Measurements from ENCODE around the gene PKD2L1. TPM values are rescaled to one million over a fixed set of nuclear protein-coding genes. Genes with fewer than 3 reads are reported as not detected.
A peak's percentile ranks its signal among the peaks of the same experiment; 100 is the strongest.

The PKD2L1 gene
- total and polyA plus RNA-seq, 9 of the 15 experiments (the other 6 are each of a cell fraction or from before 2014, with no cell fraction given): not detected

GRCh38 chr10:100303724-100304319, 26.2 kb downstream of the PKD2L1 start:
- no peak overlapping the region for H3K4me3 ChIP-seq
- WGBS (ENCODE audit: insufficient coverage, low coverage, missing lambda C conversion rate): 5% methylated on average over 7 of the region's 7 CpGs
- H3K79me2 ChIP-seq (ENCODE audit: control insufficient read depth, insufficient read depth, low read length): no peaks in the 10 kb centered on the region
- no peak overlapping the region for H2AFZ ChIP-seq (ENCODE audit: low read depth, low read length)
- ATAC-seq (peak; percentile 64; the same call in 2 of the 3 replicates), DNase-seq (ENCODE audit: extremely low read depth in 1 of 4, low spot score in 3 of 4) (peak; percentile 23 to 36 (median 31)), FAIRE-seq (peak; percentile 86)
- H3K4me2 ChIP-seq (ENCODE audit: insufficient read depth, low read length): no peak overlapping the region
- H3K9me1 ChIP-seq (ENCODE audit: control insufficient read depth, insufficient read depth, low read length): no peaks in the 10 kb centered on the region
- no peaks in the 10 kb centered on the region; a peak in 1 of 5 replicates for H3K4me1 ChIP-seq (replicated peaks in 1 of 2; ENCODE audit: control insufficient read depth in 2 of 2, insufficient read depth in 2 of 2, low read length in 2 of 2)
- no TSS peak for BruUV-seq (replicated peaks)
- CTCF ChIA-PET (ENCODE audit: low intra/inter-chr PET ratio): interaction anchor here (0.8 to 3.9 kb wide), 4 partner anchors 32 to 215 kb away, joined by 3 to 38 read pairs (median 6); no protein-coding TSS in a partner anchor
- H3K36me3 ChIP-seq (ENCODE audit: control insufficient read depth, insufficient read depth, low read length): no peaks in the 10 kb centered on the region
- in situ Hi-C loops (cut with MboI) (no loop called here), intact Hi-C loops (cut with micrococcal nuclease) (loop anchor here (1.0 kb wide), 1 partner anchor 129 kb away; no protein-coding TSS in a partner anchor)
- H3K27me3 ChIP-seq (ENCODE audit: control insufficient read depth in 2 of 2, insufficient read depth in 2 of 2, low read length in 2 of 2): peaks cover 9 to 14% of the 10 kb centered on the region in 2 experiments; a peak in 4 of 5 replicates
- no peaks in the 10 kb centered on the region for H4K20me1 ChIP-seq (replicated peaks; ENCODE audit: control insufficient read depth, insufficient read depth, low read length)
- H3K9me3 ChIP-seq (replicated peaks; ENCODE audit: control insufficient read depth, insufficient read depth, low read depth, low read length): no peaks in the 10 kb centered on the region
- H3K27ac ChIP-seq (ENCODE audit: extremely low read depth, low read depth, low read length): no peak overlapping the region
- H3K9ac ChIP-seq (ENCODE audit: insufficient read depth in 1 of 2, low read depth in 2 of 2, low read length in 2 of 2): no peak overlapping the region
- POLR2A ChIA-PET: interaction anchor here (0.7 to 0.9 kb wide), 2 partner anchors 12 to 124 kb away, joined by 3 read pairs; no protein-coding TSS in a partner anchor
- TF ChIP-seq, protein P1, sequence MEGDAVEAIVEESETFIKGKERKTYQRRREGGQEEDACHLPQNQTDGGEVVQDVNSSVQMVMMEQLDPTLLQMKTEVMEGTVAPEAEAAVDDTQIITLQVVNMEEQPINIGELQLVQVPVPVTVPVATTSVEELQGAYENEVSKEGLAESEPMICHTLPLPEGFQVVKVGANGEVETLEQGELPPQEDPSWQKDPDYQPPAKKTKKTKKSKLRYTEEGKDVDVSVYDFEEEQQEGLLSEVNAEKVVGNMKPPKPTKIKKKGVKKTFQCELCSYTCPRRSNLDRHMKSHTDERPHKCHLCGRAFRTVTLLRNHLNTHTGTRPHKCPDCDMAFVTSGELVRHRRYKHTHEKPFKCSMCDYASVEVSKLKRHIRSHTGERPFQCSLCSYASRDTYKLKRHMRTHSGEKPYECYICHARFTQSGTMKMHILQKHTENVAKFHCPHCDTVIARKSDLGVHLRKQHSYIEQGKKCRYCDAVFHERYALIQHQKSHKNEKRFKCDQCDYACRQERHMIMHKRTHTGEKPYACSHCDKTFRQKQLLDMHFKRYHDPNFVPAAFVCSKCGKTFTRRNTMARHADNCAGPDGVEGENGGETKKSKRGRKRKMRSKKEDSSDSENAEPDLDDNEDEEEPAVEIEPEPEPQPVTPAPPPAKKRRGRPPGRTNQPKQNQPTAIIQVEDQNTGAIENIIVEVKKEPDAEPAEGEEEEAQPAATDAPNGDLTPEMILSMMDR (IDR thresholded peaks at IDR 0.05 in 2 of 3, conservative IDR thresholded peaks at IDR 0.05 in 1 of 3; ENCODE audit: insufficient read depth in 2 of 3, low read depth in 1 of 3, low read length in 3 of 3): peak; percentile 56 to 70 (median 65); a peak in 5 of 6 replicates
- TF ChIP-seq ZNF253 (CRISPR knock-in tag; conservative IDR thresholded peaks at IDR 0.05) (no peak), NFE2L1 (tag; IDR thresholded peaks at IDR 0.05; ENCODE audit: borderline replicate concordance, low read depth) (no peak), NR2C2 (CRISPR knock-in tag; IDR thresholded peaks at IDR 0.05) (no peak), NR2C2 (tag; IDR thresholded peaks at IDR 0.05) (no peak), ESRRB (CRISPR knock-in tag; IDR thresholded peaks at IDR 0.05; ENCODE audit: borderline replicate concordance) (no peak), TAF15 (IDR thresholded peaks at IDR 0.05; ENCODE audit: low read depth, low read length) (no peak)
- TF ChIP-seq, protein P2, sequence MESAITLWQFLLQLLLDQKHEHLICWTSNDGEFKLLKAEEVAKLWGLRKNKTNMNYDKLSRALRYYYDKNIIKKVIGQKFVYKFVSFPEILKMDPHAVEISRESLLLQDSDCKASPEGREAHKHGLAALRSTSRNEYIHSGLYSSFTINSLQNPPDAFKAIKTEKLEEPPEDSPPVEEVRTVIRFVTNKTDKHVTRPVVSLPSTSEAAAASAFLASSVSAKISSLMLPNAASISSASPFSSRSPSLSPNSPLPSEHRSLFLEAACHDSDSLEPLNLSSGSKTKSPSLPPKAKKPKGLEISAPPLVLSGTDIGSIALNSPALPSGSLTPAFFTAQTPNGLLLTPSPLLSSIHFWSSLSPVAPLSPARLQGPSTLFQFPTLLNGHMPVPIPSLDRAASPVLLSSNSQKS (CRISPR knock-in tag; IDR thresholded peaks at IDR 0.05): no peak
- TF ChIP-seq, protein P3, sequence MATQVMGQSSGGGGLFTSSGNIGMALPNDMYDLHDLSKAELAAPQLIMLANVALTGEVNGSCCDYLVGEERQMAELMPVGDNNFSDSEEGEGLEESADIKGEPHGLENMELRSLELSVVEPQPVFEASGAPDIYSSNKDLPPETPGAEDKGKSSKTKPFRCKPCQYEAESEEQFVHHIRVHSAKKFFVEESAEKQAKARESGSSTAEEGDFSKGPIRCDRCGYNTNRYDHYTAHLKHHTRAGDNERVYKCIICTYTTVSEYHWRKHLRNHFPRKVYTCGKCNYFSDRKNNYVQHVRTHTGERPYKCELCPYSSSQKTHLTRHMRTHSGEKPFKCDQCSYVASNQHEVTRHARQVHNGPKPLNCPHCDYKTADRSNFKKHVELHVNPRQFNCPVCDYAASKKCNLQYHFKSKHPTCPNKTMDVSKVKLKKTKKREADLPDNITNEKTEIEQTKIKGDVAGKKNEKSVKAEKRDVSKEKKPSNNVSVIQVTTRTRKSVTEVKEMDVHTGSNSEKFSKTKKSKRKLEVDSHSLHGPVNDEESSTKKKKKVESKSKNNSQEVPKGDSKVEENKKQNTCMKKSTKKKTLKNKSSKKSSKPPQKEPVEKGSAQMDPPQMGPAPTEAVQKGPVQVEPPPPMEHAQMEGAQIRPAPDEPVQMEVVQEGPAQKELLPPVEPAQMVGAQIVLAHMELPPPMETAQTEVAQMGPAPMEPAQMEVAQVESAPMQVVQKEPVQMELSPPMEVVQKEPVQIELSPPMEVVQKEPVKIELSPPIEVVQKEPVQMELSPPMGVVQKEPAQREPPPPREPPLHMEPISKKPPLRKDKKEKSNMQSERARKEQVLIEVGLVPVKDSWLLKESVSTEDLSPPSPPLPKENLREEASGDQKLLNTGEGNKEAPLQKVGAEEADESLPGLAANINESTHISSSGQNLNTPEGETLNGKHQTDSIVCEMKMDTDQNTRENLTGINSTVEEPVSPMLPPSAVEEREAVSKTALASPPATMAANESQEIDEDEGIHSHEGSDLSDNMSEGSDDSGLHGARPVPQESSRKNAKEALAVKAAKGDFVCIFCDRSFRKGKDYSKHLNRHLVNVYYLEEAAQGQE (IDR thresholded peaks at IDR 0.05; ENCODE audit: borderline replicate concordance): peak; percentile 41; the same call in 1 of the 2 replicates
- TF ChIP-seq, protein P3 (CRISPR knock-in tag; IDR thresholded peaks at IDR 0.05; ENCODE audit: low read depth): no peak
